NCI-H748 treated with DMSO at 0.1 percent for 48 hours (cell line): ENCODE measurements around the gene KLF6.
A peak's percentile ranks its signal among the peaks of the same experiment; 100 is the strongest.

Experiments used
- DNase-seq: peaks from one replicate; lab custom pipeline; 2025; lab: John Stamatoyannopoulos, UW

KLF6 gene

GRCh38 chr10:3787816-3788215, 2.8 kb upstream of the KLF6 start:
- DNase-seq: no peak

DNA sequence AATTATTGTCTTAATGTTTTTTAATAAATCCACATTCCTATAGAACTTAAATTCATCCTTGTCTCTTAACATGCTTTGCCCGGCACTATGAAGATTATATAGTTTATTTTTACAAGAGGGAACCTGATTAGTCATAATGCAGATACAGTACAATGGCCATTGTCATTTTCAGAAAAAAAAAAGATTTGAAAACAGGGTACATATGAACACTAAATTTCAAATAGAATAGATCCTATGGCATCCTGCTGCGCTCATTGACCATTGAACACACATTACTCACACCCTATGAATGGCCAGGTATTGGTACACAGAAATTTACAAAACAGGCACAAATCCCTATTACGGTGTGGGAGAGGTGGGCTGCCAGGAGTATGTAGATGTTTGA, 2.0 kb upstream of the KLF6 start:
- no peak for DNase-seq

DNA sequence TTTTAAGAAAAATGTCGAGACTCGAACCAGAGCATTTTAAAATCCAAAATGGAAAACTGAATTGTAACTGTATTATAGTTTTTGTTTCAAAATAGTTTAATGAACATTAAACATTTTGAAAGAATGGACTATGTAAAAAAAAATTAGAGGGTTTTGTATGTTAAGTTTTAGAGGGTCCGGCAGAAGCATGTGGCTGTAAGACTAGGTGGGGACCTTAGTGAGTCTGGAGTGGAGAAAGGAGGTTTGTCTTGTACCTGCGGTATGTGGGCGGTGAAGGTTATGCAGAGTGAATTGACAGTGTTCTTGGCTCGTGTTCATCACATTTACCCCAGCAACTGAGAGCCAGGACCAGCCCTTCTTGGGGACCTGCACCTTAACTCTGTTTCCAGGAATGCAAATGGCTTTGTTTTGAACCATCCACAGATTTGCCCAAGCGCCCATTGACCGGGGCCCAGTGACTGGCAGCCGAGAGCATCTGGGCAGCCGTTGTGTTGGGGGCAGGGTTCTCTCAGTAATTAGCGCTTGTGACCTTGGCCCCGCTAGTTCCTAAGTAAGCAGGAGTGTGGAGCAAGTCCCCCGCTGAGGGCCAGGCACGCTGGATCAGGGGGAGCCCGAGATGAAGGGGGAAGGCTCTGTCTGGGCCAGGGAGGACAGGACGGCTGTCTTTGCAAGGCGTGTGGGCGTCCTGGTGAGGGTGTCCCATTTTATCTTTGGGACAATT, 1.4 kb upstream of the KLF6 start:
- no peak for DNase-seq

GRCh38 chr10:3785851-3786271, 852 bp upstream of the KLF6 start:
- DNase-seq: peak; percentile 23

- peak; percentile 89 for DNase-seq
Measured at GRCh38 chr10:3785251-3785850, 342 bp upstream of the KLF6 start.

- DNase-seq: peak; percentile 86
Measured at GRCh38 chr10:3783682-3784432, 1.2 kb downstream of the KLF6 start.

DNA sequence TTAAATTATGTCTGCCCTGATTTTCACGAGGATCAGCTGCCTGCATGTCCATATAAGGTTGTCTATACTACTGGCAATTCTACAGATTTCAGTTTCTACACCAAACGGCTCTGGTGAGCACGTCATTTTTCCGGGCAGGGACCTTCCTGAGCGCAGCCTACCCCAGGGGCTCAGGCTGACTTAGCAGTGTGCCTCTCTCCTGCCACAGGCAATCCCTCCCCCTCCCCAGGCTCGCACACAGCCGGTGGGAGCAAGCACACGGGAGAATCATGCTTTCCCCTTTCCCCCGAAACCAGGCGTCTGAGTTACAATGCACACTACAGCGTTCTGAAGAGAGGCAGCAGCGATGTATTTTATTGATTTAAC, 1.7 kb downstream of the KLF6 start:
- no peak for DNase-seq

DNA sequence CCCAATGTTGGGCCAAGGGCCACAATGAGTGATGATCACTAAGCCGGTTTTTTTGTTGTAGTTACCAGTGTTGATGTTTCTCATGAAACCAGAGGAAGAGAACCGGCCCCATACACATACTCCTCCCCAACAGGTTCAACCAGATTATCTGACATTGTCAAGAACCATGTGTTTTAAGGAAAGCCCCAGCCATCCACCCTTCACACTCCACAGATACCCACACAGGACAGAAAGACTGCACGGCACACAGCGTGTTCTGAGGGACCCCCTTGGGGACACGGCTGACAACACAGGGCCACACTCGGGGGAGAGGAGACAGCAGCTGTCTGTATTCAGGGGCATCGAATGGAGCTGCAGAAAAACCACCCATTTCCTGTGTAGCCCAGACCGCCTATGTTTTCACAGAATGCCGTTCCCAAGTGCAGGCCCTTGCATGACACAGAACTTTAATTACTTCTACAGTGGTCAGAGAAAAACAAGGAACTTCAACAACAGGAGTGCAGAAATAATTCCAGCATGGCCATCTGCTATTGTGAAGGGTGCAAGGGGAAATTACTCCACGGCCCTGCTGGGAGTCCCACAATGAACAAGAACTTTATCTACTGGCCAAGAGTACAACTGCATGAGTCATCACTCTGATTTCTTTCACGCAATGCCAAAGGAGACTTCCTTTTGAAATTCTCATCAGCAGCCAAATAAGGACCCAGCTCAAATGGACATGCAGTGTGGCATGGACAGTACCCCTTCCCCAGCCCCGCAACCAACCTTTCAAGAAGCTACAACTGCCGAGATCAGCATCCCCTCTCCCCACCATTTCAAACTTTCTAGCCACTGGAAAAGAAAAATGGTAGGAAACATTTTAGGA, 2.3 kb downstream of the KLF6 start:
- DNase-seq: peak; percentile 33

DNA sequence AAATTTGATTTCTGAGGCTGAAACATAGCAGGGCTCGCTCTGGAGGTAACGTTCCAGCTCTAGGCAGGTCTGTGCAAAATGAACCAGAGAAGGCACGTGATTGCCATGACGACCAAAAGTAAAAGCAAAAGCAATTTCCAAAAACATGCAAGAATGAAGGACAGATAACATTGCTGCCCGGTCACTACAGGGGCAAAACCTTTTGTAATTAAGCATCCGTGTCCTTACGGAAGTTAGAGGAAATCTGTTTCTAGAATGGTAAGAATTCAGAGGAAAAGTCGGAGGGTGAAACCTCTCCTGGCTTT, 2.9 kb downstream of the KLF6 start:
- DNase-seq: no peak

- DNase-seq: no peak
Measured at GRCh38 chr10:3781468-3782145, 3.4 kb downstream of the KLF6 start.

DNA sequence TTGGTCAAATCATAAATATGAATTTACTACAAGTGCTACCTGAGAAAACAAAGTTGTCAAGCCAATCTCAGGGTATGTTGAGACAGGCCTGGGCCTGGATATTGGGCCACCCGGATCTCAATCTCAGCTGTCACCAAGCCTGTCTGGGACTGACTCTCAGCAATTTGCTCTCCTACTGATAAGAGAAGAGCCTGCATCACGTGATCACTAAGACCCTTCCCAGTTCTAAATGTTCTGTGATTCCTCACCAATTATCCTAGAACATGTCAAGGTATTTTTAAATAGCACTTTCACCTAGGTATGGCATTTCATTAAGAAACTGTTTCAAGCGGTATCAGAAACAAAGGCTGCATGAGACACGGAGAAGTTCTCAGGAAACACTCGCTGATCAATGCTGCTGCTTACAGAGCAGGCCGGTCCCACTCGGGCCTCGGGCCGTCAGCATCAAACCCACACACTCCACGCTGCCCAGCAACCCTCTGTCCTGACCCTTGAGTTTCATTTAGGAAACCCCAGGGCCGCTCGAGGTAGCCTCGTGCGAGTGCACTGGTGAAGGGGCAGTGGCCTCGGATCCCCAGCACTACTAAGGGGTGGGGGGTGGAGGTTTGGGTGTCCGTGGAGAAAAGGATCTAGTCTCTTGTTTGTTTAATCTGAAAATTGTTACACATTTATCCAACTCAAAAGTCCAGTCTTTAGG, 4.1 kb downstream of the KLF6 start:
- DNase-seq: no peak

DNA sequence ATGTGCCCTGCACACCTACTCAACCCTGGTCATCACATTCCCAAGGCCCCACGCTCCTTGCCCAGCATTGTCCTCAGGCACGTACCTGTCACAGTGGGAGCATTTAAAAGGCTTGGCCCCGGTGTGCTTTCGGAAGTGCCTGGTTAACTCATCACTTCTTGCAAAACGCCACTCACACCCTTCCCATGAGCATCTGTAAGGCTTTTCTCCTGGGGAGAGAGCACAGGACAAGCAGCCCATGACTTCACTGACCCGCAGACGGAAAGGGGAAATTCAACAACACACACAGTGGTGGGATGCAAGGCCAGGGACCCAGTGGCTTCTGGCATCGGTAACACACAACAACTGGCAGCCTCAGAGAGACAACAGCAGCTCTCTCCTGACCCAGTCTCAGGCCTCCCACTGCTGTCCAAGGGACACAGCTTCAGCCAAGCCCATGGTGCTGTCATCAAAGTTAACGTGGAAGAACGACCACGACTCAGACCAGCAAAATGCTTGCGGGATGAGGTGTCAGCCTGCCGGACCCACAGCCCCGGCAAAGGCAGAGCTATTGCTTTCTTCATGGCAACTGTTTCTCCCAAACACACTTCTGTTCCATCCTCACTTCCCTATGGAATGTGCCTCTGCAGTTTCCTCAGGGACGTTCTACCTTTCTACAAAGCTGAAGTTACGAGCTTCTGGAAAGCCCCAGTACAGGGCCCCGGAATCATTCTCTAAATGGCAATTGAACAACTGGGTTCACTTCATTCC, 4.8 kb downstream of the KLF6 start:
- DNase-seq: no peak

DNA sequence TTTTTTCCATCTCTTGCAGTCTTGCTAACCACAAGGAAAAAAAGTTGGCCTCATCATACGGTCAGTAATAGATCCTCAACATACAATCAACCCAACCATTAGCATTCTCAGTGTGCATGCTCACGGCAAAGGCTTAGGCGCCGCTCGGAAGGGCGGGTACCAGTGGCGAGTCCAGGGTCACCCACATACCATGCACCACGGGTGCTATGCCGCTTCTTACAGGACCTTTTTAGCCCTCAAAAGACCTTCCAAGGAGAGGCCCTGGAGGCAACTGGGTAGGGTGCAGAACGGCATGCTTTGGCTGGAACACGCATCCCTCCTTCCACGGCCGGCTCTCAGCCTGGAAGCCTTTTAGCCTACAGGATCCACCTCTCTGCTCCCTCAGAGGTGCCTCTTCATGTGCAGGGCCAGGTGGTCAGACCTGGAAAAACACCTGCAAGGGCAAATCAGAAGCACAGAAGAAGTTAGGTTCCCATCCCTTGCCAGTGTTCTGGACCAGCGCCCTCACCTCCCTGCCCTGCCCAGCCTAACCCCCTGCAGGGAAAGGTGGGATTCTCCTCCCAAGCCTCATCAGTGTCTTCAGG, 5.8 kb downstream of the KLF6 start:
- no peak for DNase-seq

DNA sequence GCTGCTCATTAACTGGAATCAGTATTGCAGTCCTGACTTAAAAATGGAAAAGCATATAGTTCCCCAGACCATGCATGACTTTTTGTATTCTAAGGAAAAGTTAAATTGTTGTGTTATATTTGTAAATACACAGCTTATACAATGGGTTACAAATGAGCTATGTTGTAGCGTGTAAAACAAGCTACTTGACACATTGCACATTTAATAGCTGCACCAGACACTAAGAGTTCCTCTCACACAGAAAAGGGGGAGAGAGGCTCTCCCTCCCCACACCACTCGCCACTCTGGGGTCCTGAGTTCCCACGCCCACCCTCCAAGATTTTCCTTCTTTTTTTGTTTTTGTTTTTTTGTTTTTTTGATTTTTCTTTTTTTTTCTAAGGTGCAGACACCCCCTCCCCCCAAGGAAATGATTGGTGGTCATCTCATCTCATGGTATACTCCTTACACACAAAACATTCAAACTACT, 6.3 kb downstream of the KLF6 start:
- no peak for DNase-seq

- DNase-seq: no peak
Measured at GRCh38 chr10:3777981-3778691, 6.9 kb downstream of the KLF6 start.

- DNase-seq: peak; percentile 79
Measured at GRCh38 chr10:3776796-3777571, 8.0 kb downstream of the KLF6 start.

GRCh38 chr10:3775696-3776551, 9.1 kb downstream of the KLF6 start:
- DNase-seq: no peak
